Measurements from ENCODE around the gene TCF7L2. TPM values are rescaled to one million over a fixed set of nuclear protein-coding genes. Genes with fewer than 3 reads are reported as not detected.

TCF7L2 gene
- total RNA-seq, 4 donors from 2014 or later = 4.0 to 13.2 (median 6.4) TPM

DNA sequence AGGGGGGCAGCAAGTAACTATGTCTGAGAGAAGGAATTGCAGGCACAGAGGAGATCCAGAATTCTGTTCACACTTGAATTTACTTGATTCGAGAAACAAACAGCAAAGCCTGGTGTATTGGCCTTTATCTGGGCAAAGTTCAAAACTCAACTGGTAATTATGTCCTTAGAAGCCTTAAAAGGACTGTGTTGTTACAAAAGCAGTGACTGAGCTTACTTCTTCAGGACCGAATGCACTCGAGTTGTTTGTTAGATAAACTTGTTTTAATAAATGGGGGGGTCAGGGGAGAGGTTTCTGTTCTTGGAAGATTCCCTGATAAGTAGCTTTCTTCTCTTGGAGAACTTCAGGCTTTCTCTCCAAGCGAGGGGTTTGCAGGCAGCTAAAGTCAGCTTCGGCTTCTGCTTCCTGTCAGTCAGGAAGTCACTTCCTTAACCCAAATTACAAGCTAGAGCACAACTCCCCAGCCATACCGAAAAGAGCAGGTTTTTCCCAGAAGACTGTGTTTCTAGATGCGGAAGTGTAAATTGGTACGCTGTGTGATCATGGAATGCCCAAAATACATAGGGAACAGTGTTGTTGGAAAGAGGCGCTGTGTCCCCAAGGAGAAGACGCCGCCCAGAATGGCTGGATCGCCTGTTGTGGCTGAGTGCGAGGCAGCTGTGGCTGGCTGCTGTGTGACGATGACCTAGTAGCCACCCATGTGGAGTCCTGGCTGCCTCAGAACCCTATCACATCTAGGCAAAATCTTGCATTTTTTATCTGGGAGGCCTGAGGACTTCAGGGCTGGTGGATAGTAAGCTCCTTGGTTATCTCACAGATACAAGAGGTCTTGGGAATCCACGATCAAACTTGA, 110.4 kb downstream of the TCF7L2 start:
- H3K36me3 ChIP-seq = no peaks in the 10 kb centered on the region
- no peaks in the 10 kb centered on the region for H3K27me3 ChIP-seq
- intact Hi-C loops (cut with DNase I) = no loop called here
- no peak for DNase-seq
- TF ChIP-seq, protein P1, sequence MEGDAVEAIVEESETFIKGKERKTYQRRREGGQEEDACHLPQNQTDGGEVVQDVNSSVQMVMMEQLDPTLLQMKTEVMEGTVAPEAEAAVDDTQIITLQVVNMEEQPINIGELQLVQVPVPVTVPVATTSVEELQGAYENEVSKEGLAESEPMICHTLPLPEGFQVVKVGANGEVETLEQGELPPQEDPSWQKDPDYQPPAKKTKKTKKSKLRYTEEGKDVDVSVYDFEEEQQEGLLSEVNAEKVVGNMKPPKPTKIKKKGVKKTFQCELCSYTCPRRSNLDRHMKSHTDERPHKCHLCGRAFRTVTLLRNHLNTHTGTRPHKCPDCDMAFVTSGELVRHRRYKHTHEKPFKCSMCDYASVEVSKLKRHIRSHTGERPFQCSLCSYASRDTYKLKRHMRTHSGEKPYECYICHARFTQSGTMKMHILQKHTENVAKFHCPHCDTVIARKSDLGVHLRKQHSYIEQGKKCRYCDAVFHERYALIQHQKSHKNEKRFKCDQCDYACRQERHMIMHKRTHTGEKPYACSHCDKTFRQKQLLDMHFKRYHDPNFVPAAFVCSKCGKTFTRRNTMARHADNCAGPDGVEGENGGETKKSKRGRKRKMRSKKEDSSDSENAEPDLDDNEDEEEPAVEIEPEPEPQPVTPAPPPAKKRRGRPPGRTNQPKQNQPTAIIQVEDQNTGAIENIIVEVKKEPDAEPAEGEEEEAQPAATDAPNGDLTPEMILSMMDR (IDR thresholded peaks at IDR 0.05) = no peak
- no peak for TF ChIP-seq POLR2A (IDR thresholded peaks at IDR 0.05)
- H3K9me3 ChIP-seq = no peaks in the 10 kb centered on the region
- H3K4me1 ChIP-seq = peaks cover 19 to 91% (median 30%) of the 10 kb centered on the region in 3 donors
- H3K27ac ChIP-seq = peak overlapping the region; percentile 46 to 88 (median 71)
- peak overlapping the region in 2 of 4 donors; percentile 8 to 45 for H3K4me3 ChIP-seq
- 56 to 72% methylated on average over 11 to 15 of the region's 15 CpGs for WGBS, 2 donors

GRCh38 chr10:113061054-113061430, 111.0 kb downstream of the TCF7L2 start:
- peak overlapping the region in 1 of 4 donors; percentile 45 for H3K4me3 ChIP-seq
- no peaks in the 10 kb centered on the region for H3K9me3 ChIP-seq
- DNase-seq = no peak
- TF ChIP-seq, protein P1 (IDR thresholded peaks at IDR 0.05) = no peak
- no peak for TF ChIP-seq POLR2A (IDR thresholded peaks at IDR 0.05)
- WGBS, 2 donors = 80 to 92% methylated on average over 6 to 7 of the region's 7 CpGs
- intact Hi-C loops (cut with DNase I) = no loop called here
- peak overlapping the region; percentile 46 to 88 (median 71) for H3K27ac ChIP-seq
- H3K36me3 ChIP-seq = no peaks in the 10 kb centered on the region
- H3K4me1 ChIP-seq = peaks cover 19 to 90% (median 30%) of the 10 kb centered on the region in 3 donors
- no peaks in the 10 kb centered on the region for H3K27me3 ChIP-seq

DNA sequence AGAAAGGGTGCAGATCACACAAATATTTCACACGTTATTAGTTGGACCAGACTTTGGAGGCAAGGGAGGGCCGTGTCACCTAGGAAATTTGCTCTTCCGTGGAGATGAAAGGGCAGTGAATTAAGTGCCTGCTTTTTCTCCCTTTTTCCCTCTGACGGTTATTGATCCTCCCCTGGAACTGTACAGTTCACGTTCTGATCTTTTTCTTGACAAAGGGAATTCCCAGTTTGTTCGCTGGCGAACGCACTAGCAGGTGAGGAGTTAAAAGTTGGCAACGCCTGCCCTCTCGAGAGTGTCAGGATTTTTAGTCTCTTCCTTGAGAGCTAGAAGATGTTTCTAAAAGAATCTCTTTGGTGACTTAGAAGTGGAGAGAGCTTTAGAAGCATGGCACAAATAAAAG, 111.5 kb downstream of the TCF7L2 start:
- DNase-seq = no peak
- Histone ChIP-seq H3K4me3 (no peak overlapping the region), H3K4me1 (peaks cover 19 to 85% (median 27%) of the 10 kb centered on the region in 3 donors), H3K27me3 (no peaks in the 10 kb centered on the region), H3K27ac (peak overlapping the region in 3 of 4 donors; percentile 62 to 88 (median 80)), H3K36me3 (no peaks in the 10 kb centered on the region), H3K9me3 (no peaks in the 10 kb centered on the region)
- WGBS, 2 donors = 76 to 85% methylated on average over 10 of the region's 10 CpGs
- TF ChIP-seq, protein P1 (IDR thresholded peaks at IDR 0.05) = no peak
- TF ChIP-seq POLR2A (IDR thresholded peaks at IDR 0.05) = no peak
- intact Hi-C loops (cut with DNase I) = no loop called here

- H3K27me3 ChIP-seq = no peaks in the 10 kb centered on the region
- intact Hi-C loops (cut with DNase I) = no loop called here
- no peak for DNase-seq
- H3K36me3 ChIP-seq = no peaks in the 10 kb centered on the region
- H3K4me1 ChIP-seq = peaks cover 14 to 82% (median 33%) of the 10 kb centered on the region in 3 donors
- no peak overlapping the region for H3K4me3 ChIP-seq
- H3K27ac ChIP-seq = no peak overlapping the region
- H3K9me3 ChIP-seq = no peaks in the 10 kb centered on the region
- 77 to 80% methylated on average over 14 of the region's 14 CpGs for WGBS, 2 donors
- TF ChIP-seq, protein P1 (IDR thresholded peaks at IDR 0.05) = no peak
- no peak for TF ChIP-seq POLR2A (IDR thresholded peaks at IDR 0.05)
Observed at GRCh38 chr10:113063043-113063967, 113.3 kb downstream of the TCF7L2 start.
